ENCODE measurements around the gene PXN. TPM values are rescaled to one million over a fixed set of nuclear protein-coding genes. Genes with fewer than 3 reads are reported as not detected.
"Not testable (repeated sequence)": the region's sequence is repeated elsewhere in the genome, so short reads cannot be mapped to it uniquely, and the experiment has no call there.

PXN gene
- total RNA-seq, 2 experiments from 2014 or later = 74.0 to 75.0 TPM

GRCh38 chr12:120261951-120262851 is 3.3 kb downstream of the PXN start:
- Mint-ChIP-seq H3K36me3 (no peaks in the 10 kb centered on the region), H3K4me3 (peak overlapping the region; percentile 80), H3K27ac (peak overlapping the region; percentile 66), H3K4me1 (ENCODE audit: low read depth) (peaks cover 65% of the 10 kb centered on the region), H3K9me3 (no peaks in the 10 kb centered on the region), H3K27me3 (no peaks in the 10 kb centered on the region)
- DNase-seq = peak; percentile 54
- intact Hi-C loops (cut with micrococcal nuclease) = loop anchor here (1.0 to 5.0 kb wide), 2 partner anchors 10 to 145 kb away; partner anchors contain the start of gene RAB35
- CTCF ChIA-PET = interaction anchor here (1.1 to 11.4 kb wide), 6 partner anchors 10 to 61 kb away, joined by 4 to 614 read pairs (median 22); partner anchors contain the start of genes RNU4-2 and RPLP0
- POLR2A ChIA-PET = interaction anchor here (0.6 to 3.3 kb wide), 11 partner anchors 12 to 282 kb away, joined by 3 to 26 read pairs (median 4); partner anchors contain the start of genes COX6A1, RNU4-1, RNU4-2 and RPLP0

- H3K36me3 Mint-ChIP-seq = no peaks in the 10 kb centered on the region
- intact Hi-C loops (cut with micrococcal nuclease) = loop anchor here (5.0 kb wide), 1 partner anchor 143 kb away; the partner anchor contains the start of gene RAB35
- H3K27me3 Mint-ChIP-seq = no peaks in the 10 kb centered on the region
- POLR2A ChIA-PET = interaction anchor here (1.5 kb wide), 1 partner anchor 22 kb away, joined by 4 read pairs; no protein-coding TSS in a partner anchor
- CTCF ChIA-PET = interaction anchor here (11.4 kb wide), 1 partner anchor 33 kb away, joined by 614 read pairs; no protein-coding TSS in a partner anchor
- peaks cover 77% of the 10 kb centered on the region for H3K4me1 Mint-ChIP-seq (ENCODE audit: low read depth)
- no peak for DNase-seq
- no peak overlapping the region for H3K4me3 Mint-ChIP-seq
- H3K27ac Mint-ChIP-seq = peak overlapping the region; percentile 40
- H3K9me3 Mint-ChIP-seq = no peaks in the 10 kb centered on the region
These were observed 4.9 kb downstream of the PXN start for GRCh38 chr12:120260607-120261006.

- Mint-ChIP-seq H3K4me1 (ENCODE audit: low read depth) (peaks cover 81% of the 10 kb centered on the region), H3K27me3 (no peaks in the 10 kb centered on the region), H3K4me3 (no peak overlapping the region), H3K27ac (peak overlapping the region; percentile 40), H3K9me3 (no peaks in the 10 kb centered on the region), H3K36me3 (peaks cover 5% of the 10 kb centered on the region)
- intact Hi-C loops (cut with micrococcal nuclease) = loop anchor here (5.0 kb wide), 1 partner anchor 142 kb away; the partner anchor contains the start of gene RAB35
- DNase-seq = no peak
- CTCF ChIA-PET = interaction anchor here (13.2 kb wide), 1 partner anchor 31 kb away, joined by 192 read pairs; no protein-coding TSS in a partner anchor
- POLR2A ChIA-PET = interaction anchor here (0.6 to 1.5 kb wide), 2 partner anchors 21 to 424 kb away, joined by 3 to 4 read pairs; no protein-coding TSS in a partner anchor
These were observed 5.9 kb downstream of the PXN start for GRCh38 chr12:120259418-120260202.

DNA sequence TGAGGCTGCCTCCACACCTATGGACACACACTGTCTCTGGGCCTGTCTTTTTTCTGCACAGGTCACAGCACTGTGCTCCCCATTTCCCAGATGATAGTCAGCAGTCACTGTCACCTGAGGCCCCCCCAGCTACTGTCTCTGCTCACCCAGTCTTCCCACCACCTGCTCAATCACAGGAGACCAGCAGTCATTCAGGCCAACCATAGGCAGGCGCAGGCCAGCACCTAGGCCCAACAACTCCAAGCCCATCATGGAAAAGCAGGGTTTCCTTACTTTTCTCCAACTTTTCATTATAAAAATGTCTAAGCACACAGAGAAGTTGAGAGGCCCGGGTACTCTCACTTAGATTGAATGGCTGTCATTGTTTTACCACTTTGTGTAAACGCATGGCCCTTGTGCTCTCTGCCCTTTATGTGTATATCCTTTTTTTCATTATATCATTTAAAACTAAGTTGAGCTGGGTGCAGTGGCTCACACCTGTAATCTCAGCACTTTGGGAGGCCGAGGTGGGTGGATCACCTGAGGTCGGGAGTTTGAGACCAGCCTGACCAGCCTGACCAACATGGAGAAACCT is 7.1 kb downstream of the PXN start:
- H3K36me3 Mint-ChIP-seq = peaks cover 5% of the 10 kb centered on the region
- H3K4me3 Mint-ChIP-seq = no peak overlapping the region
- POLR2A ChIA-PET = interaction anchor here (1.5 kb wide), 1 partner anchor 33 kb away, joined by 5 read pairs; the partner anchor contains the start of gene RNU4-2
- peaks cover 81% of the 10 kb centered on the region for H3K4me1 Mint-ChIP-seq (ENCODE audit: low read depth)
- H3K27ac Mint-ChIP-seq = peak overlapping the region; percentile 78
- H3K9me3 Mint-ChIP-seq = no peaks in the 10 kb centered on the region
- intact Hi-C loops (cut with micrococcal nuclease) = no loop called here
- no peak for DNase-seq
- no peaks in the 10 kb centered on the region for H3K27me3 Mint-ChIP-seq
- CTCF ChIA-PET = interaction anchor here (1.9 to 13.2 kb wide), 2 partner anchors 7 to 30 kb away, joined by 15 to 192 read pairs; partner anchors contain the start of gene PXN

- ChIA-PET POLR2A (interaction anchor here (0.7 to 1.5 kb wide), 5 partner anchors 21 to 171 kb away, joined by 3 to 5 read pairs (median 3); partner anchors contain the start of genes RNU4-2 and RPLP0), CTCF (interaction anchor here (1.1 to 13.2 kb wide), 4 partner anchors 8 to 28 kb away, joined by 4 to 192 read pairs (median 10); partner anchors contain the start of gene PXN)
- Mint-ChIP-seq H3K9me3 (no peaks in the 10 kb centered on the region), H3K4me3 (no peak overlapping the region), H3K4me1 (ENCODE audit: low read depth) (peaks cover 81% of the 10 kb centered on the region), H3K27me3 (no peaks in the 10 kb centered on the region), H3K36me3 (peaks cover 5% of the 10 kb centered on the region), H3K27ac (peak overlapping the region; percentile 78)
- intact Hi-C loops (cut with micrococcal nuclease) = no loop called here
- no peak for DNase-seq
These were observed 8.3 kb downstream of the PXN start for GRCh38 chr12:120257041-120257821.

GRCh38 chr12:120254809-120255208 is 10.7 kb downstream of the PXN start:
- DNase-seq = no peak

DNA sequence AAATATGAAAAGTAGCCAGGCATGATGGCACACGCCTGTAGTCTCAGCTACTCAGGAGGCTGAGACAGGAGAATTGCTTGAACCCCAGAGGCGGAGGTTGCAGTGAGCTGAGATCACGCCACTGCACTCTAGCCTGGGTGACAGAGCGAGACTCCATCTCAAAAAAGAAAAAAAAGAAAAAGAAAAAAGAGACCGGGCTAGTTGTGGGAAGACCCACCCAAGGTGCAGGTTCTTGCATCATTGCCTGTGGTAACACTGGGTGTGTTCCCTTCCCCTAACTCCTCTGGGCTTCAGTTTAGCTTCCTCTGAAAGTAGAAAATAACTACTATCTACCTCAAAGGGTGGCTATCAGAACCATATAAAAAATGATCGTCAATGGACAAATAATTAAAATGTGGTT is 12.2 kb downstream of the PXN start:
- POLR2A ChIA-PET = interaction anchor here (0.9 to 5.2 kb wide), 4 partner anchors 12 to 50 kb away, joined by 3 to 69 read pairs (median 5); partner anchors contain the start of genes PXN, RNU4-1 and RNU4-2
- intact Hi-C loops (cut with micrococcal nuclease) = loop anchor here (2.0 kb wide), 1 partner anchor 241 kb away; no protein-coding TSS in a partner anchor
- Mint-ChIP-seq H3K27ac (peak overlapping the region; percentile 78), H3K4me1 (ENCODE audit: low read depth) (peaks cover 82% of the 10 kb centered on the region), H3K4me3 (peak overlapping the region; percentile 49)
- CTCF ChIA-PET = interaction anchor here (1.2 to 13.2 kb wide), 4 partner anchors 12 to 37 kb away, joined by 4 to 192 read pairs (median 20); partner anchors contain the start of genes PXN and RNU4-2
- H3K36me3 Mint-ChIP-seq, H3K27me3 Mint-ChIP-seq, H3K9me3 Mint-ChIP-seq: not testable (repeated sequence)
- DNase-seq = peak; percentile 49

More at GRCh38 chr12:120254809-120255208, 10.7 kb downstream of the PXN start:
- Mint-ChIP-seq H3K9me3 (no peaks in the 10 kb centered on the region), H3K4me1 (ENCODE audit: low read depth) (peaks cover 76% of the 10 kb centered on the region), H3K27me3 (no peaks in the 10 kb centered on the region), H3K27ac (peak overlapping the region; percentile 47), H3K36me3 (peaks cover 7% of the 10 kb centered on the region), H3K4me3 (no peak overlapping the region)
- CTCF ChIA-PET = interaction anchor here (1.0 to 13.2 kb wide), 4 partner anchors 10 to 36 kb away, joined by 5 to 192 read pairs (median 20); partner anchors contain the start of genes PXN and RNU4-2
- intact Hi-C loops (cut with micrococcal nuclease) = no loop called here
- POLR2A ChIA-PET = interaction anchor here (0.9 to 1.1 kb wide), 3 partner anchors 36 to 55 kb away, joined by 3 to 5 read pairs (median 3); partner anchors contain the start of gene RPLP0

DNA sequence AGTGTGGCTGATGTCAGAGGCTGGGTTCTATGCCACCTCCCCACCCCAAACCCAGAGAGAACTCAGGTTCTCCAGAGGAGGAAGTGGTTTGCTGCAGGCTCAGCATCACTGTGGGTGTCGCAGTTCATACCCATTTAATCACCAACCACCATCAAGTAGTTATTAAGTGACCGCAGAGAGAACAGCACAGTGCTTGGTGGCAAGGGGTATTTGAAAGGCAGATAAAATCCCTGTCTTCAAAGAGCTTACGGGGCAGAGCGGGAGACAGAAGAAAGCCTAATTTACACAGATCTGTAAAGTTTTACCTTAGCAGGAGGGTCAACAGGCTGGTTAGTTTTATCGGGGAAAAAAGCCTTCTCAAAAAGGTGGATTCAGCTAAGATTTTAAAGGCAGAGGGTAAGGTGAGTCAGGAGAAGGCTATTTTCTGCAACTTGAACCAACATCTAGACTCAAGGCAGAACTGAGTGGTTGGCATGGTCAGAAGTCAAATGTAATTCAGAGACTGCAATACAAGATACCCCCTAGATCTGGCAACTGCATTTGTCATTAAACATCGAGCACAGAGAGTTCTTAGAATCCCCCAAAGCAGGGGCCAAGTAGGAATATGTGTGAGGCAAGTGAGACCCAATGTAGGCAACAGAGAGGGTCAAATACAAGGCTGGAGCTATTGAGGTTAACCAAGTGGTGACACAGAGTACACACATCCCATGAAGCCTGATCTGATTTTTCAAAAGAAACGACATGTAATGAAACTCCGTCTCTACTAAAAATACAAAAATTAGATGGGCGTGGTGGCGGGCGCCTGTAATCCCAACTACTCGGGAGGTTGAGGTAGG is 13.2 kb downstream of the PXN start:
- CTCF ChIA-PET = interaction anchor here (1.0 to 13.2 kb wide), 7 partner anchors 10 to 165 kb away, joined by 3 to 192 read pairs (median 4); partner anchors contain the start of genes PXN and RNU4-2
- intact Hi-C loops (cut with micrococcal nuclease) = loop anchor here (1.0 to 2.0 kb wide), 5 partner anchors 10 to 244 kb away; partner anchors contain the start of genes DYNLL1 and RNU4-2
- POLR2A ChIA-PET = interaction anchor here (0.6 to 5.2 kb wide), 6 partner anchors 13 to 52 kb away, joined by 3 to 69 read pairs (median 4); partner anchors contain the start of genes RNU4-1, RNU4-2 and RPLP0

GRCh38 chr12:120251364-120252070 is 14.0 kb downstream of the PXN start:
- Mint-ChIP-seq H3K4me1 (ENCODE audit: low read depth) (peaks cover 81% of the 10 kb centered on the region), H3K27ac (peak overlapping the region; percentile 78), H3K4me3 (peak overlapping the region; percentile 46)
- H3K9me3 Mint-ChIP-seq, H3K27me3 Mint-ChIP-seq, DNase-seq, H3K36me3 Mint-ChIP-seq: not testable (repeated sequence)
- CTCF ChIA-PET = interaction anchor here (1.0 to 13.2 kb wide), 6 partner anchors 11 to 165 kb away, joined by 3 to 192 read pairs (median 4); partner anchors contain the start of gene PXN
- POLR2A ChIA-PET = interaction anchor here (1.1 to 5.2 kb wide), 6 partner anchors 11 to 51 kb away, joined by 3 to 69 read pairs (median 7); partner anchors contain the start of genes RNU4-1, RNU4-2 and RPLP0
- intact Hi-C loops (cut with micrococcal nuclease) = loop anchor here (1.0 to 2.0 kb wide), 5 partner anchors 11 to 245 kb away; partner anchors contain the start of genes DYNLL1 and RNU4-2

More for the DNA sequence above, 13.2 kb downstream of the PXN start:
- H3K27ac Mint-ChIP-seq = peak overlapping the region; percentile 78
- H3K4me1 Mint-ChIP-seq (ENCODE audit: low read depth) = peaks cover 82% of the 10 kb centered on the region
- peak overlapping the region; percentile 46 for H3K4me3 Mint-ChIP-seq
- H3K9me3 Mint-ChIP-seq = no peaks in the 10 kb centered on the region
- peaks cover 7% of the 10 kb centered on the region for H3K36me3 Mint-ChIP-seq
- no peaks in the 10 kb centered on the region for H3K27me3 Mint-ChIP-seq
- DNase-seq = peak; percentile 85

Data from activated CD4-positive, alpha-beta memory T cell treated with anti-CD3 and anti-CD28 coated beads for 36 hours (primary cell).